ENCODE data around the gene SNORC. TPM values are rescaled to one million over a fixed set of nuclear protein-coding genes. Genes with fewer than 3 reads are reported as not detected.

The SNORC gene
- total RNA-seq, 1 experiment from 2014 or later = 3.4 TPM

DNA sequence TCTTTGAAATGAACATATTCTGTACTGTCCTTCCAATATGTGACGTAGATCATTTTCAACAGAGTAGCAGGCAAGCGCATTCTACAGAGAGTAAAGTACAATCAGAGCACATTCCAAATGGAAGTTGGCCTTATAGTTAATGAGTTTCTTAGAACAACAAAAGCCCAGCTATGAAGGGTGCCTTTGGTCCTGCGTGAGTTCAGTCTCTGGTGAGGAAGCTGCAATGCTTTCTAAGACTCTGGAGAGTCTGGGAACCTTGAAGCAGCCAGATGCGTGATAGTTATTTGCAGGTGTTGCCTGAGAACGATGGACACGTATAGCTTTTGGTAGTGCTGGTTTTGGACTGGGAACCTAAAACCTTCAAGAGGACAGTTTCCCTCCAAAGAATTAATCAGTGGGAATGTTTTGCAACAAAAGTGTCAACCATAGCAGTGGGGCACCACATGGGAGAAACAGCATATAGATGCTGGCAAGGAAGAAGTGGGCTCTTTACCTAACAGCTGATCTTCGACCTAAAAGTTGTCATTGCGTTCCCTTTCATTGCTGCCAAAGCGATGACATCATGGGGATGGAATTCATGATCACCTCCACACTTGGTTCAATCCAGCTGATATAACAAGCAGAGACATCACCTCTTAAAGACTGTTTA lies 9.3 kb upstream of the SNORC start:
- TF ChIP-seq MYBL2 (CRISPR knock-in tag; IDR thresholded peaks at IDR 0.05) = no peak
- TF ChIP-seq ZNF219 (CRISPR knock-in tag; IDR thresholded peaks at IDR 0.05; ENCODE audit: borderline replicate concordance) = no peak
- no peak for TF ChIP-seq GRHL2 (CRISPR knock-in tag; IDR thresholded peaks at IDR 0.05; ENCODE audit: insufficient replicate concordance, severe bottlenecking)
- no peak for TF ChIP-seq USF1 (CRISPR knock-in tag; IDR thresholded peaks at IDR 0.05)
- TF ChIP-seq NFYB (CRISPR knock-in tag; conservative IDR thresholded peaks at IDR 0.05; ENCODE audit: low read depth) = no peak
- no peak for TF ChIP-seq ZMAT4 (CRISPR knock-in tag; IDR thresholded peaks at IDR 0.05)
- TF ChIP-seq, protein P1, sequence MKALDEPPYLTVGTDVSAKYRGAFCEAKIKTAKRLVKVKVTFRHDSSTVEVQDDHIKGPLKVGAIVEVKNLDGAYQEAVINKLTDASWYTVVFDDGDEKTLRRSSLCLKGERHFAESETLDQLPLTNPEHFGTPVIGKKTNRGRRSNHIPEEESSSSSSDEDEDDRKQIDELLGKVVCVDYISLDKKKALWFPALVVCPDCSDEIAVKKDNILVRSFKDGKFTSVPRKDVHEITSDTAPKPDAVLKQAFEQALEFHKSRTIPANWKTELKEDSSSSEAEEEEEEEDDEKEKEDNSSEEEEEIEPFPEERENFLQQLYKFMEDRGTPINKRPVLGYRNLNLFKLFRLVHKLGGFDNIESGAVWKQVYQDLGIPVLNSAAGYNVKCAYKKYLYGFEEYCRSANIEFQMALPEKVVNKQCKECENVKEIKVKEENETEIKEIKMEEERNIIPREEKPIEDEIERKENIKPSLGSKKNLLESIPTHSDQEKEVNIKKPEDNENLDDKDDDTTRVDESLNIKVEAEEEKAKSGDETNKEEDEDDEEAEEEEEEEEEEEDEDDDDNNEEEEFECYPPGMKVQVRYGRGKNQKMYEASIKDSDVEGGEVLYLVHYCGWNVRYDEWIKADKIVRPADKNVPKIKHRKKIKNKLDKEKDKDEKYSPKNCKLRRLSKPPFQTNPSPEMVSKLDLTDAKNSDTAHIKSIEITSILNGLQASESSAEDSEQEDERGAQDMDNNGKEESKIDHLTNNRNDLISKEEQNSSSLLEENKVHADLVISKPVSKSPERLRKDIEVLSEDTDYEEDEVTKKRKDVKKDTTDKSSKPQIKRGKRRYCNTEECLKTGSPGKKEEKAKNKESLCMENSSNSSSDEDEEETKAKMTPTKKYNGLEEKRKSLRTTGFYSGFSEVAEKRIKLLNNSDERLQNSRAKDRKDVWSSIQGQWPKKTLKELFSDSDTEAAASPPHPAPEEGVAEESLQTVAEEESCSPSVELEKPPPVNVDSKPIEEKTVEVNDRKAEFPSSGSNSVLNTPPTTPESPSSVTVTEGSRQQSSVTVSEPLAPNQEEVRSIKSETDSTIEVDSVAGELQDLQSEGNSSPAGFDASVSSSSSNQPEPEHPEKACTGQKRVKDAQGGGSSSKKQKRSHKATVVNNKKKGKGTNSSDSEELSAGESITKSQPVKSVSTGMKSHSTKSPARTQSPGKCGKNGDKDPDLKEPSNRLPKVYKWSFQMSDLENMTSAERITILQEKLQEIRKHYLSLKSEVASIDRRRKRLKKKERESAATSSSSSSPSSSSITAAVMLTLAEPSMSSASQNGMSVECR (CRISPR knock-in tag; IDR thresholded peaks at IDR 0.05; ENCODE audit: borderline replicate concordance) = no peak
- TF ChIP-seq MAX (CRISPR knock-in tag; IDR thresholded peaks at IDR 0.05) = no peak
- TF ChIP-seq ERG (CRISPR knock-in tag; IDR thresholded peaks at IDR 0.05) = no peak
- no peak for TF ChIP-seq ZNF263 (CRISPR knock-in tag; IDR thresholded peaks at IDR 0.05; ENCODE audit: low read depth)
- TF ChIP-seq ZBTB21 (CRISPR knock-in tag; IDR thresholded peaks at IDR 0.05; ENCODE audit: borderline replicate concordance) = no peak
- TF ChIP-seq NR2C2 (CRISPR knock-in tag; IDR thresholded peaks at IDR 0.05) = no peak
- TF ChIP-seq ZBTB43 (CRISPR knock-in tag; IDR thresholded peaks at IDR 0.05) = no peak
- TF ChIP-seq MLX (CRISPR knock-in tag; IDR thresholded peaks at IDR 0.05) = no peak
- TF ChIP-seq RELA (CRISPR knock-in tag; IDR thresholded peaks at IDR 0.05; ENCODE audit: borderline replicate concordance) = no peak
- TF ChIP-seq, protein P2, sequence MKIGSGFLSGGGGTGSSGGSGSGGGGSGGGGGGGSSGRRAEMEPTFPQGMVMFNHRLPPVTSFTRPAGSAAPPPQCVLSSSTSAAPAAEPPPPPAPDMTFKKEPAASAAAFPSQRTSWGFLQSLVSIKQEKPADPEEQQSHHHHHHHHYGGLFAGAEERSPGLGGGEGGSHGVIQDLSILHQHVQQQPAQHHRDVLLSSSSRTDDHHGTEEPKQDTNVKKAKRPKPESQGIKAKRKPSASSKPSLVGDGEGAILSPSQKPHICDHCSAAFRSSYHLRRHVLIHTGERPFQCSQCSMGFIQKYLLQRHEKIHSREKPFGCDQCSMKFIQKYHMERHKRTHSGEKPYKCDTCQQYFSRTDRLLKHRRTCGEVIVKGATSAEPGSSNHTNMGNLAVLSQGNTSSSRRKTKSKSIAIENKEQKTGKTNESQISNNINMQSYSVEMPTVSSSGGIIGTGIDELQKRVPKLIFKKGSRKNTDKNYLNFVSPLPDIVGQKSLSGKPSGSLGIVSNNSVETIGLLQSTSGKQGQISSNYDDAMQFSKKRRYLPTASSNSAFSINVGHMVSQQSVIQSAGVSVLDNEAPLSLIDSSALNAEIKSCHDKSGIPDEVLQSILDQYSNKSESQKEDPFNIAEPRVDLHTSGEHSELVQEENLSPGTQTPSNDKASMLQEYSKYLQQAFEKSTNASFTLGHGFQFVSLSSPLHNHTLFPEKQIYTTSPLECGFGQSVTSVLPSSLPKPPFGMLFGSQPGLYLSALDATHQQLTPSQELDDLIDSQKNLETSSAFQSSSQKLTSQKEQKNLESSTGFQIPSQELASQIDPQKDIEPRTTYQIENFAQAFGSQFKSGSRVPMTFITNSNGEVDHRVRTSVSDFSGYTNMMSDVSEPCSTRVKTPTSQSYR (CRISPR knock-in tag; IDR thresholded peaks at IDR 0.05) = no peak
- no peak for TF ChIP-seq ZNF396 (CRISPR knock-in tag; IDR thresholded peaks at IDR 0.05; ENCODE audit: borderline replicate concordance)
- TF ChIP-seq ZNF232 (CRISPR knock-in tag; IDR thresholded peaks at IDR 0.05) = no peak
- no peak for TF ChIP-seq CBFB (CRISPR knock-in tag; IDR thresholded peaks at IDR 0.05; ENCODE audit: low read depth)
- no peak for TF ChIP-seq IRF1 (CRISPR knock-in tag; IDR thresholded peaks at IDR 0.05)
- no peaks in the 10 kb centered on the region for H3K9me3 Mint-ChIP-seq
- no peaks in the 10 kb centered on the region for H3K4me1 Mint-ChIP-seq
- peaks cover 27% of the 10 kb centered on the region for H3K36me3 Mint-ChIP-seq
- no peak overlapping the region for H3K27ac Mint-ChIP-seq
- H3K4me3 Mint-ChIP-seq = no peak overlapping the region
- DNase-seq (ENCODE audit: low spot score) (no peak), ATAC-seq (no peak)
- ChIA-PET POLR2A (no interaction called here), CTCF (no interaction called here)
- no peaks in the 10 kb centered on the region for H3K27me3 Mint-ChIP-seq (ENCODE audit: low read depth)
